AML-193 (cell line): ENCODE data around the gene FBXW4.
"Not testable (repeated sequence)": the region's sequence is repeated elsewhere in the genome, so short reads cannot be mapped to it uniquely, and the experiment has no call there.

Experiments used
- DNase-seq, 2 experiments: peaks; one replicate each; lab custom pipeline; 2025; lab: John Stamatoyannopoulos, UW

FBXW4 gene

GRCh38 chr10:101655570-101655969 is 39.4 kb downstream of the FBXW4 start:
- no peak for DNase-seq

- no peak for DNase-seq
Observed at GRCh38 chr10:101653536-101653935, 41.4 kb downstream of the FBXW4 start.

GRCh38 chr10:101651336-101651735 is 43.6 kb downstream of the FBXW4 start:
- DNase-seq, result no peak

GRCh38 chr10:101650863-101651262 is 44.1 kb downstream of the FBXW4 start:
- no peak for DNase-seq

- DNase-seq, result no peak
Observed at GRCh38 chr10:101649525-101650085, 45.4 kb downstream of the FBXW4 start.

- no peak for DNase-seq
Observed at GRCh38 chr10:101647255-101647654, 47.7 kb downstream of the FBXW4 start.

GRCh38 chr10:101646364-101646763 is 48.6 kb downstream of the FBXW4 start:
- DNase-seq, result no peak

GRCh38 chr10:101645659-101646058 is 49.3 kb downstream of the FBXW4 start:
- no peak for DNase-seq

- no peak for DNase-seq
Observed at GRCh38 chr10:101644002-101644401, 51.0 kb downstream of the FBXW4 start.

GRCh38 chr10:101643546-101643945 is 51.4 kb downstream of the FBXW4 start:
- DNase-seq, result no peak

- DNase-seq, result no peak
Observed at GRCh38 chr10:101639141-101639900, 55.6 kb downstream of the FBXW4 start.

- not testable (repeated sequence) for DNase-seq
Observed at GRCh38 chr10:101633510-101633909, 61.5 kb downstream of the FBXW4 start.

- no peak for DNase-seq
Observed at GRCh38 chr10:101631821-101632475, 63.0 kb downstream of the FBXW4 start.

GRCh38 chr10:101630633-101630920 is 64.4 kb downstream of the FBXW4 start:
- DNase-seq, result no peak

- DNase-seq, result no peak
Observed at GRCh38 chr10:101629837-101630632, 64.9 kb downstream of the FBXW4 start.

GRCh38 chr10:101625821-101626412 is 69.1 kb downstream of the FBXW4 start:
- no peak for DNase-seq

- DNase-seq, result no peak
Observed at GRCh38 chr10:101624526-101625102, 70.4 kb downstream of the FBXW4 start.

GRCh38 chr10:101623528-101623927 is 71.4 kb downstream of the FBXW4 start:
- DNase-seq, result no peak

GRCh38 chr10:101619983-101620382 is 75.0 kb downstream of the FBXW4 start:
- no peak for DNase-seq

GRCh38 chr10:101618871-101619270 is 76.1 kb downstream of the FBXW4 start:
- no peak for DNase-seq

- DNase-seq, result no peak
Observed at GRCh38 chr10:101617824-101618568, 77.0 kb downstream of the FBXW4 start.
